Endothelial cell of umbilical vein (primary cell): ENCODE data around the gene STK32C. TPM values are rescaled to one million over a fixed set of nuclear protein-coding genes. Genes with fewer than 3 reads are reported as not detected.

Experiments
- BruUV-seq: library from RNA; stranded (reverse); fragments of 400-500 nt; replicated peaks from 2 replicates; lab custom pipeline; 2021; lab: Mats Ljungman, UMichigan
- CTCF ChIA-PET: fragments of 300-600, 350-600 bp; sonication (Branson Sonifier 250); formaldehyde crosslinking; loops from one replicate; lab custom pipeline; 2021; ENCODE audit warnings: antibody characterized with exemption, inconsistent platforms; lab: Charles Lee
- POLR2A ChIA-PET: fragments of 300-600, 350-600 bp; sonication (Branson Sonifier 250); formaldehyde crosslinking; loops from one replicate; lab custom pipeline; 2021; ENCODE audit warnings: antibody characterized with exemption, inconsistent platforms; lab: Charles Lee
- DNase-seq: peaks from one replicate; pipeline ENCODE4 v3.0.0-alpha.2; 2011; ENCODE audit warnings: low read depth, low spot score
- FAIRE-seq: peaks from 2 replicates; lab custom pipeline; 2011; peaks lifted over from hg19 to GRCh38; lab: Jason Lieb, UNC
- H2AFZ ChIP-seq: 2 replicates; pipeline ENCODE4 v1.6.0; 2012; ENCODE audit warnings: low read depth, low read length, control low read depth, inconsistent platforms
- H3K27ac ChIP-seq: 2 replicates; pipeline ENCODE4 v1.5.1; 2011; ENCODE audit warnings: low read depth, mild to moderate bottlenecking, control low read depth, low read length, moderate library complexity; ENCODE audit not compliant: insufficient read depth
- H3K27me3 ChIP-seq, 2 experiments: 2 replicates each; pipeline versions ENCODE4 v1.6.0 to v1.6.1; 2011; ENCODE audit warnings: low read length in 2 of 2, mixed read lengths in 1 of 2; ENCODE audit not compliant: control insufficient read depth in 2 of 2, insufficient read depth in 2 of 2
- H3K36me3 ChIP-seq, 2 experiments: 2 replicates in 1 of 2; 3 replicates in 1 of 2; pipeline ENCODE4 v1.5.1; 2011; ENCODE audit warnings: low read length in 2 of 2, mild to moderate bottlenecking in 1 of 2, moderate library complexity in 1 of 2; ENCODE audit not compliant: control insufficient read depth in 2 of 2, insufficient read depth in 2 of 2; ENCODE audit errors: extremely low read depth in 1 of 2
- H3K4me1 ChIP-seq: 3 replicates; pipeline ENCODE4 v1.5.1; 2011; ENCODE audit warnings: mild to moderate bottlenecking, low read length; ENCODE audit not compliant: control insufficient read depth, insufficient read depth; ENCODE audit errors: extremely low read depth
- H3K4me2 ChIP-seq: 2 replicates; pipeline ENCODE4 v1.6.1; 2011; ENCODE audit warnings: low read length, control low read depth, mixed read lengths; ENCODE audit not compliant: insufficient read depth
- H3K4me3 ChIP-seq, 3 experiments: fragments of 200-600 bp in 1 of 3; sonication (generic), shearing (Covaris generic) in 1 of 3; replicated peaks in 1 of 3; 2 replicates each; pipeline ENCODE4 v1.5.1; 2011 to 2016; ENCODE audit warnings: control low read depth in 3 of 3, low read length in 3 of 3, mild to moderate bottlenecking in 2 of 3, inconsistent platforms in 1 of 3, low read depth in 1 of 3, moderate library complexity in 1 of 3; ENCODE audit not compliant: insufficient read depth in 1 of 3
- H3K79me2 ChIP-seq: 2 replicates; pipeline ENCODE4 v1.6.0; 2012; ENCODE audit warnings: low read length, inconsistent platforms; ENCODE audit not compliant: control insufficient read depth, insufficient read depth
- H3K9ac ChIP-seq: replicated peaks from 2 replicates; pipeline ENCODE3; 2011; ENCODE audit warnings: low read length, control low read depth; ENCODE audit not compliant: insufficient read depth; ENCODE audit errors: extremely low read depth
- H3K9me1 ChIP-seq: replicated peaks from 3 replicates; pipeline ENCODE4 v1.6.0; 2011; ENCODE audit warnings: mild to moderate bottlenecking, low read length; ENCODE audit not compliant: control insufficient read depth, insufficient read depth; ENCODE audit errors: extremely low read depth
- H3K9me3 ChIP-seq: replicated peaks from 2 replicates; pipeline ENCODE4 v1.5.1; 2012; ENCODE audit warnings: low read length, inconsistent platforms; ENCODE audit not compliant: control insufficient read depth, insufficient read depth
- H4K20me1 ChIP-seq: replicated peaks from 2 replicates; pipeline ENCODE3; 2011; ENCODE audit warnings: mild to moderate bottlenecking, low read length; ENCODE audit not compliant: control insufficient read depth, insufficient read depth; ENCODE audit errors: extremely low read depth
- CTCF ChIP-seq, 2 donors: IDR thresholded peaks; 1 replicate in 1 of 2; 2 replicates in 1 of 2; pipeline ENCODE4 v1.5.1; 2011; ENCODE audit warnings: low read length in 2 of 2, mild to moderate bottlenecking in 2 of 2, moderate library complexity in 2 of 2, control low read depth in 1 of 2, inconsistent platforms in 1 of 2, low read depth in 1 of 2; ENCODE audit not compliant: insufficient read depth in 1 of 2; ENCODE audit errors: extremely low read depth in 1 of 2
- FOS ChIP-seq: IDR thresholded peaks from 2 replicates; pipeline ENCODE4 v1.6.1; 2011; ENCODE audit warnings: mild to moderate bottlenecking, low read length, moderate library complexity, borderline replicate concordance; ENCODE audit not compliant: insufficient read depth
- JUN ChIP-seq: IDR thresholded peaks from 2 replicates; pipeline ENCODE4 v1.6.1; 2011; ENCODE audit warnings: borderline replicate concordance, low read depth; ENCODE audit not compliant: insufficient read length, insufficient read depth
- MYC ChIP-seq: IDR thresholded peaks from one replicate; pipeline ENCODE4 v1.6.1; 2011; ENCODE audit warnings: mild to moderate bottlenecking, low read depth, low read length
- POLR2A ChIP-seq: IDR thresholded peaks from 2 replicates; pipeline ENCODE4 v1.6.1; 2012; ENCODE audit warnings: low read depth, mild to moderate bottlenecking, control low read depth, low read length
- dilution Hi-C: fragments of 300-500 bp; cut with MboI; formaldehyde crosslinking; loops from one replicate; pipeline ENCODE4 v1.15.0; 2019; ENCODE audit warnings: low sequenced_read_pairs; ENCODE audit not compliant: extremely low pct_ligation_motif_present
- intact Hi-C: fragments of 100-400 bp; cut with micrococcal nuclease; formaldehyde crosslinking; loops from one replicate; pipeline ENCODE4 v1.10.0; 2022
- polyA plus RNA-seq, 4 experiments: library from polyadenylated mRNA; depleted of rRNA in 3 of 4; stranded (reverse) in 3 of 4; unstranded in 1 of 4; fragments of >200 nt; gene quantifications; 2 replicates each; pipeline versions ENCODE4 v1.2.1 to v1.2.3, GENCODE V29; 2011 to 2012; ENCODE audit warnings: missing spikeins in 1 of 4
- total RNA-seq: library from RNA; stranded (reverse); gene quantifications from 2 replicates; pipeline ENCODE4 v1.2.3, GENCODE V29; 2021

Gene STK32C
- total and polyA plus RNA-seq, 2 donors (not counting 3 experiments of a cell fraction or from before 2014, with no cell fraction given), result 5.4 to 14.1 TPM

GRCh38 chr10:132293201-132293812 is 14.4 kb downstream of the STK32C start:
- Histone ChIP-seq H4K20me1 (no peaks in the 10 kb centered on the region), H3K9me3 (no peaks in the 10 kb centered on the region), H2AFZ (no peak overlapping the region), H3K27ac (no peak overlapping the region), H3K9me1 (no peaks in the 10 kb centered on the region), H3K79me2 (no peaks in the 10 kb centered on the region), H3K9ac (no peak overlapping the region), H3K4me2 (no peak overlapping the region), H3K4me3 (no peak overlapping the region), H3K36me3 (no peaks in the 10 kb centered on the region), H3K4me1 (no peaks in the 10 kb centered on the region), H3K27me3 (peaks cover 0 to 2% of the 10 kb centered on the region in 2 experiments)
- ChIA-PET POLR2A (no interaction called here), CTCF (no interaction called here)
- dilution Hi-C loops (no loop called here), intact Hi-C loops (no loop called here)
- FAIRE-seq, result no peak
- DNase-seq, result no peak
- BruUV-seq, result no TSS peak
- TF ChIP-seq POLR2A (no peak), CTCF (IDR thresholded peaks at IDR 0.05; ENCODE audit: extremely low read depth in 1 of 2, insufficient read depth in 1 of 2, low read depth in 1 of 2, low read length in 2 of 2) (no peak), FOS (no peak), JUN (no peak), MYC (no peak)
